ENCODE data around the gene BRD7. TPM values are rescaled to one million over a fixed set of nuclear protein-coding genes. Genes with fewer than 3 reads are reported as not detected.

The BRD7 gene
- total RNA-seq, 1 experiment from 2014 or later = 122 TPM

DNA sequence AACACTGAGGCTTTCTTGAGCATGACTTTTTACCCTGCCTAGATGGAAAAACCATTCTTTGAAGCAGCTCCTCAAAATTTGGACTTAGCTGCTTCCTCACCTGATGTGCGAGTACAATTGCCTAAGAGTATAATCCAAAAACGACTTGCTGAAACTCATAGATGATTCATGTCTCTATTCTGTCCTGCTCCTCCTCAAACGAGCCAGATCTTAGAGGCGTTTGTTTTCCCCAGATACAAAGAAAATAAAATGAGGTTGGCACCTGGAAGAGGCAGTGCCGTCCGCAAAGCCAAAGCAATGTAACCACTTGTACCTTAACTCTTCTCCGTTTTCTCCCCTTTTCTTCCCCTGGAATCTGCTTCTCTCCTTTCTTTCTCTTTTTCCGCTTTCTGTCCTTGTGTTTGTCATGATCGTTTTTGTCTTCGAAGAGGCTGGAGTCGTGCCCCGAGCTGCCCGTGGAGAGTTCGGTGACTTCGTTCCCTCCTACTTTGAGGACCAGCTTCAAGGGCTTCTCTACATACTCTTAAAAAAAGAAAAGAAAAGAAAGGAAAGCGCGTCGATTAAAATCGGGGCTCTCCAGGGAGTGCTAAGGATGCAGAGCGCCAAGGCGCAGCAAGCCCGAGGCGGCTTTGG, 895 bp downstream of the BRD7 start:
- no peaks in the 10 kb centered on the region for H3K9me3 Mint-ChIP-seq

DNA sequence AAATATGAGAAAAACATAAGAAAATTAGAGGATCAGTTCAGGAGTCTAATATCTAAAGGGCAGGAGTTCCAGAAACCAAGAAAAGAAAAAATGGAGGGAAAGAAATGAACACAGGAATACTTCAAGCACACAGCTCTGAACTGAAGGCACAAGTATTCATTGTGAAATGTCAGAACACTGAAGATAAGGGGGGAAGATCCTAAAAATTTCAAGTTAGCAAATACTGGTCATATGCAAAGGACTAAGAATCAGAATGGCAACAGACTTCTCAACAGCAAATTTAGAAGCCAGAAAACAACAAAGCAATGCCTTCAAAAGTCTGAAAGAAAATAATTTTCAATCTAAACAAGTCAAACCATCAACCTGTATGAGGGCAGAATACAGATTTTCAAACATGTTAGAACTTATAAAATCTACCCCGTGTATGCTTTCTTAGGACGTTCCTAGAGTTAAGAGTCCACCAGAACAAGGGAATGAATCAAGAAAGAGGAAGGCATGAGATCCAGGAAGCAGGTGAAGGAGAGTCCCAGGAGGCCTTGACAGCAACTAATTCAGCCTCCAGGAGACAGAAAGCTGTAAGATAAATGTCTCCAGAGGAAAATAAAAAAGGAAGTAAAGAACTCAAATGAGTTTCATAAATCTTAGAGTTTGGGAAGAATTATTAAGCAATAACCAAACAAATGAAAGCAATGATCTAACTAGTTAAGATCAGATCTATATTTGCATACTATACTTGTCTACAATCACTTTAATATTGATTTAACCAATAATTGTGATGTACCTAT, 2.8 kb downstream of the BRD7 start:
- DNase-seq (ENCODE audit: low spot score) (no peak), ATAC-seq (no peak)
- no peaks in the 10 kb centered on the region for H3K9me3 Mint-ChIP-seq
- H3K27me3 Mint-ChIP-seq (ENCODE audit: low read depth) = no peaks in the 10 kb centered on the region
- H3K27ac Mint-ChIP-seq = no peak overlapping the region
- TF ChIP-seq, protein P1, sequence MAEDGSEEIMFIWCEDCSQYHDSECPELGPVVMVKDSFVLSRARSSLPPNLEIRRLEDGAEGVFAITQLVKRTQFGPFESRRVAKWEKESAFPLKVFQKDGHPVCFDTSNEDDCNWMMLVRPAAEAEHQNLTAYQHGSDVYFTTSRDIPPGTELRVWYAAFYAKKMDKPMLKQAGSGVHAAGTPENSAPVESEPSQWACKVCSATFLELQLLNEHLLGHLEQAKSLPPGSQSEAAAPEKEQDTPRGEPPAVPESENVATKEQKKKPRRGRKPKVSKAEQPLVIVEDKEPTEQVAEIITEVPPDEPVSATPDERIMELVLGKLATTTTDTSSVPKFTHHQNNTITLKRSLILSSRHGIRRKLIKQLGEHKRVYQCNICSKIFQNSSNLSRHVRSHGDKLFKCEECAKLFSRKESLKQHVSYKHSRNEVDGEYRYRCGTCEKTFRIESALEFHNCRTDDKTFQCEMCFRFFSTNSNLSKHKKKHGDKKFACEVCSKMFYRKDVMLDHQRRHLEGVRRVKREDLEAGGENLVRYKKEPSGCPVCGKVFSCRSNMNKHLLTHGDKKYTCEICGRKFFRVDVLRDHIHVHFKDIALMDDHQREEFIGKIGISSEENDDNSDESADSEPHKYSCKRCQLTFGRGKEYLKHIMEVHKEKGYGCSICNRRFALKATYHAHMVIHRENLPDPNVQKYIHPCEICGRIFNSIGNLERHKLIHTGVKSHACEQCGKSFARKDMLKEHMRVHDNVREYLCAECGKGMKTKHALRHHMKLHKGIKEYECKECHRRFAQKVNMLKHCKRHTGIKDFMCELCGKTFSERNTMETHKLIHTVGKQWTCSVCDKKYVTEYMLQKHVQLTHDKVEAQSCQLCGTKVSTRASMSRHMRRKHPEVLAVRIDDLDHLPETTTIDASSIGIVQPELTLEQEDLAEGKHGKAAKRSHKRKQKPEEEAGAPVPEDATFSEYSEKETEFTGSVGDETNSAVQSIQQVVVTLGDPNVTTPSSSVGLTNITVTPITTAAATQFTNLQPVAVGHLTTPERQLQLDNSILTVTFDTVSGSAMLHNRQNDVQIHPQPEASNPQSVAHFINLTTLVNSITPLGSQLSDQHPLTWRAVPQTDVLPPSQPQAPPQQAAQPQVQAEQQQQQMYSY (CRISPR knock-in tag; IDR thresholded peaks at IDR 0.05) = no peak
- TF ChIP-seq, protein P2, sequence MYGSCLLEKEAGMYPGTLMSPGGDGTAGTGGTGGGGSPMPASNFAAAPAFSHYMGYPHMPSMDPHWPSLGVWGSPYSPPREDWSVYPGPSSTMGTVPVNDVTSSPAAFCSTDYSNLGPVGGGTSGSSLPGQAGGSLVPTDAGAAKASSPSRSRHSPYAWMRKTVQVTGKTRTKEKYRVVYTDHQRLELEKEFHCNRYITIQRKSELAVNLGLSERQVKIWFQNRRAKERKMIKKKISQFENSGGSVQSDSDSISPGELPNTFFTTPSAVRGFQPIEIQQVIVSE (CRISPR knock-in tag; IDR thresholded peaks at IDR 0.05; ENCODE audit: borderline replicate concordance) = no peak
- TF ChIP-seq SMAD4 (CRISPR knock-in tag; IDR thresholded peaks at IDR 0.05) = no peak
- TF ChIP-seq, protein P3, sequence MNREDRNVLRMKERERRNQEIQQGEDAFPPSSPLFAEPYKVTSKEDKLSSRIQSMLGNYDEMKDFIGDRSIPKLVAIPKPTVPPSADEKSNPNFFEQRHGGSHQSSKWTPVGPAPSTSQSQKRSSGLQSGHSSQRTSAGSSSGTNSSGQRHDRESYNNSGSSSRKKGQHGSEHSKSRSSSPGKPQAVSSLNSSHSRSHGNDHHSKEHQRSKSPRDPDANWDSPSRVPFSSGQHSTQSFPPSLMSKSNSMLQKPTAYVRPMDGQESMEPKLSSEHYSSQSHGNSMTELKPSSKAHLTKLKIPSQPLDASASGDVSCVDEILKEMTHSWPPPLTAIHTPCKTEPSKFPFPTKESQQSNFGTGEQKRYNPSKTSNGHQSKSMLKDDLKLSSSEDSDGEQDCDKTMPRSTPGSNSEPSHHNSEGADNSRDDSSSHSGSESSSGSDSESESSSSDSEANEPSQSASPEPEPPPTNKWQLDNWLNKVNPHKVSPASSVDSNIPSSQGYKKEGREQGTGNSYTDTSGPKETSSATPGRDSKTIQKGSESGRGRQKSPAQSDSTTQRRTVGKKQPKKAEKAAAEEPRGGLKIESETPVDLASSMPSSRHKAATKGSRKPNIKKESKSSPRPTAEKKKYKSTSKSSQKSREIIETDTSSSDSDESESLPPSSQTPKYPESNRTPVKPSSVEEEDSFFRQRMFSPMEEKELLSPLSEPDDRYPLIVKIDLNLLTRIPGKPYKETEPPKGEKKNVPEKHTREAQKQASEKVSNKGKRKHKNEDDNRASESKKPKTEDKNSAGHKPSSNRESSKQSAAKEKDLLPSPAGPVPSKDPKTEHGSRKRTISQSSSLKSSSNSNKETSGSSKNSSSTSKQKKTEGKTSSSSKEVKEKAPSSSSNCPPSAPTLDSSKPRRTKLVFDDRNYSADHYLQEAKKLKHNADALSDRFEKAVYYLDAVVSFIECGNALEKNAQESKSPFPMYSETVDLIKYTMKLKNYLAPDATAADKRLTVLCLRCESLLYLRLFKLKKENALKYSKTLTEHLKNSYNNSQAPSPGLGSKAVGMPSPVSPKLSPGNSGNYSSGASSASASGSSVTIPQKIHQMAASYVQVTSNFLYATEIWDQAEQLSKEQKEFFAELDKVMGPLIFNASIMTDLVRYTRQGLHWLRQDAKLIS (CRISPR knock-in tag; IDR thresholded peaks at IDR 0.05; ENCODE audit: borderline replicate concordance) = no peak
- peaks cover 17% of the 10 kb centered on the region for H3K4me1 Mint-ChIP-seq
- peaks cover 45% of the 10 kb centered on the region for H3K36me3 Mint-ChIP-seq
- ChIA-PET POLR2A (interaction anchor here (0.7 kb wide), 1 partner anchor 253 kb away, joined by 6 read pairs; no protein-coding TSS in a partner anchor), CTCF (no interaction called here)
- no peak overlapping the region for H3K4me3 Mint-ChIP-seq

More for the DNA sequence above, 895 bp downstream of the BRD7 start:
- Mint-ChIP-seq H3K4me1 (peaks cover 17% of the 10 kb centered on the region), H3K27me3 (ENCODE audit: low read depth) (no peaks in the 10 kb centered on the region), H3K36me3 (peaks cover 34% of the 10 kb centered on the region), H3K4me3 (peak overlapping the region; percentile 98), H3K27ac (peak overlapping the region; percentile 83)
- TF ChIP-seq ZNF671 (CRISPR knock-in tag; IDR thresholded peaks at IDR 0.05) = no peak
- TF ChIP-seq, protein P4, sequence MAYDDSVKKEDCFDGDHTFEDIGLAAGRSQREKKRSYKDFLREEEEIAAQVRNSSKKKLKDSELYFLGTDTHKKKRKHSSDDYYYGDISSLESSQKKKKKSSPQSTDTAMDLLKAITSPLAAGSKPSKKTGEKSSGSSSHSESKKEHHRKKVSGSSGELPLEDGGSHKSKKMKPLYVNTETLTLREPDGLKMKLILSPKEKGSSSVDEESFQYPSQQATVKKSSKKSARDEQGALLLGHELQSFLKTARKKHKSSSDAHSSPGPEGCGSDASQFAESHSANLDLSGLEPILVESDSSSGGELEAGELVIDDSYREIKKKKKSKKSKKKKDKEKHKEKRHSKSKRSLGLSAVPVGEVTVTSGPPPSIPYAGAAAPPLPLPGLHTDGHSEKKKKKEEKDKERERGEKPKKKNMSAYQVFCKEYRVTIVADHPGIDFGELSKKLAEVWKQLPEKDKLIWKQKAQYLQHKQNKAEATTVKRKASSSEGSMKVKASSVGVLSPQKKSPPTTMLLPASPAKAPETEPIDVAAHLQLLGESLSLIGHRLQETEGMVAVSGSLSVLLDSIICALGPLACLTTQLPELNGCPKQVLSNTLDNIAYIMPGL (CRISPR knock-in tag; IDR thresholded peaks at IDR 0.05) = 0 out of 2 replicates have a peak, but pooled peaks have one; percentile 20
- TF ChIP-seq HMGA2 (CRISPR knock-in tag; IDR thresholded peaks at IDR 0.05) = no peak
- TF ChIP-seq, protein P5, sequence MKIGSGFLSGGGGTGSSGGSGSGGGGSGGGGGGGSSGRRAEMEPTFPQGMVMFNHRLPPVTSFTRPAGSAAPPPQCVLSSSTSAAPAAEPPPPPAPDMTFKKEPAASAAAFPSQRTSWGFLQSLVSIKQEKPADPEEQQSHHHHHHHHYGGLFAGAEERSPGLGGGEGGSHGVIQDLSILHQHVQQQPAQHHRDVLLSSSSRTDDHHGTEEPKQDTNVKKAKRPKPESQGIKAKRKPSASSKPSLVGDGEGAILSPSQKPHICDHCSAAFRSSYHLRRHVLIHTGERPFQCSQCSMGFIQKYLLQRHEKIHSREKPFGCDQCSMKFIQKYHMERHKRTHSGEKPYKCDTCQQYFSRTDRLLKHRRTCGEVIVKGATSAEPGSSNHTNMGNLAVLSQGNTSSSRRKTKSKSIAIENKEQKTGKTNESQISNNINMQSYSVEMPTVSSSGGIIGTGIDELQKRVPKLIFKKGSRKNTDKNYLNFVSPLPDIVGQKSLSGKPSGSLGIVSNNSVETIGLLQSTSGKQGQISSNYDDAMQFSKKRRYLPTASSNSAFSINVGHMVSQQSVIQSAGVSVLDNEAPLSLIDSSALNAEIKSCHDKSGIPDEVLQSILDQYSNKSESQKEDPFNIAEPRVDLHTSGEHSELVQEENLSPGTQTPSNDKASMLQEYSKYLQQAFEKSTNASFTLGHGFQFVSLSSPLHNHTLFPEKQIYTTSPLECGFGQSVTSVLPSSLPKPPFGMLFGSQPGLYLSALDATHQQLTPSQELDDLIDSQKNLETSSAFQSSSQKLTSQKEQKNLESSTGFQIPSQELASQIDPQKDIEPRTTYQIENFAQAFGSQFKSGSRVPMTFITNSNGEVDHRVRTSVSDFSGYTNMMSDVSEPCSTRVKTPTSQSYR (CRISPR knock-in tag; IDR thresholded peaks at IDR 0.05) = no peak
- CTCF ChIA-PET = interaction anchor here (0.6 to 1.4 kb wide), 5 partner anchors 13 to 367 kb away, joined by 3 to 5 read pairs (median 3); no protein-coding TSS in a partner anchor
- DNase-seq (ENCODE audit: low spot score) (no peak), ATAC-seq (no peak; the same call in 1 of the 2 replicates)
- POLR2A ChIA-PET = interaction anchor here (0.6 kb wide), 1 partner anchor 289 kb away, joined by 3 read pairs; no protein-coding TSS in a partner anchor
